ENCODE results near the gene CNPY3.

DNA sequence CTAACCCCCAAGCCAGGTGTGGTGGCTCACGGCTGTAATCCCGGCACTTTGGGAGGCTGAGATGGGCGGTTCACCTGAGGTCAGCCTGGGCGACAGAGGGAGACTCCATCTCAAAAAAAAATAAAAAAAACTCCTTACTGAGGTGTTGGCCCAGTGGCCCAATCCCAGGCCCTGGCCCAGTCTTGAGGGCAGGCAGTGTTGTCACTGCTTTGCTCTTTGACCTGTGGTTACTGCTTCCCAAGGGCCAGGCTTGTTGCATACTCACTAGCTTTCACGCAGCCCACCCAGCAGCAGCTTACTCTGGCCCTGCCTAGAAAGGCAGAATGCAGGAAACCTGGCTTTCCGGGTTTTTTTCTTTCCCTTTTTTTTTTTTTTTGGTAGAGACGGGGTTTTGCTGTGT, 13.2 kb downstream of the CNPY3 start:
- TF ChIP-seq, protein P1, sequence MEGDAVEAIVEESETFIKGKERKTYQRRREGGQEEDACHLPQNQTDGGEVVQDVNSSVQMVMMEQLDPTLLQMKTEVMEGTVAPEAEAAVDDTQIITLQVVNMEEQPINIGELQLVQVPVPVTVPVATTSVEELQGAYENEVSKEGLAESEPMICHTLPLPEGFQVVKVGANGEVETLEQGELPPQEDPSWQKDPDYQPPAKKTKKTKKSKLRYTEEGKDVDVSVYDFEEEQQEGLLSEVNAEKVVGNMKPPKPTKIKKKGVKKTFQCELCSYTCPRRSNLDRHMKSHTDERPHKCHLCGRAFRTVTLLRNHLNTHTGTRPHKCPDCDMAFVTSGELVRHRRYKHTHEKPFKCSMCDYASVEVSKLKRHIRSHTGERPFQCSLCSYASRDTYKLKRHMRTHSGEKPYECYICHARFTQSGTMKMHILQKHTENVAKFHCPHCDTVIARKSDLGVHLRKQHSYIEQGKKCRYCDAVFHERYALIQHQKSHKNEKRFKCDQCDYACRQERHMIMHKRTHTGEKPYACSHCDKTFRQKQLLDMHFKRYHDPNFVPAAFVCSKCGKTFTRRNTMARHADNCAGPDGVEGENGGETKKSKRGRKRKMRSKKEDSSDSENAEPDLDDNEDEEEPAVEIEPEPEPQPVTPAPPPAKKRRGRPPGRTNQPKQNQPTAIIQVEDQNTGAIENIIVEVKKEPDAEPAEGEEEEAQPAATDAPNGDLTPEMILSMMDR (optimal IDR thresholded peaks at IDR 0.05 in 1 of 3, IDR thresholded peaks at IDR 0.05 in 1 of 3, conservative IDR thresholded peaks at IDR 0.05 in 1 of 3; ENCODE audit: extremely low read depth in 1 of 3, insufficient read depth in 2 of 3, low read length in 3 of 3), result no peak
- TF ChIP-seq EZH2 (IDR thresholded peaks at IDR 0.05; ENCODE audit: low read length), result no peak

Data from keratinocyte (primary cell).